Stomach (tissue), 4 donors: ENCODE data around the gene TAS2R8.

Experiments
- CTCF ChIP-seq, 7 experiments: fragments of 450-650 bp in 4 of 7; fragments of 200-600 bp in 3 of 7; sonication (generic) in 3 of 7; IDR thresholded peaks; one replicate each; pipeline ENCODE4 v1.5.1; 2016 to 2019; ENCODE audit warnings: antibody characterized with exemption in 7 of 7, control low read depth in 2 of 7, mild to moderate bottlenecking in 1 of 7
- EP300 ChIP-seq: sonication (generic); formaldehyde crosslinking; IDR thresholded peaks from one replicate; pipeline ENCODE4 v1.6.1; 2017; ENCODE audit warnings: antibody characterized with exemption
- POLR2AphosphoS5 ChIP-seq, 3 donors: sonication (generic); formaldehyde crosslinking; IDR thresholded peaks; one replicate each; pipeline ENCODE4 v1.6.1; 2016; ENCODE audit warnings: antibody characterized with exemption in 3 of 3

- TF ChIP-seq CTCF (IDR thresholded peaks at IDR 0.05): no peak
- no peak for TF ChIP-seq EP300
- no peak for TF ChIP-seq POLR2AphosphoS5 (IDR thresholded peaks at IDR 0.05)
Measured at GRCh38 chr12:10849425-10849878, 42.4 kb upstream of the TAS2R8 start, which contains the start of gene PRR4.
